Mucosa of rectum (tissue), 2 donors: ENCODE results near the gene IL17RC.

Experiments used
- H3K27ac ChIP-seq, 2 donors: one replicate each; pipeline ENCODE4 v1.7.0; 2013; ENCODE audit warnings: inconsistent platforms in 2 of 2, low read depth in 2 of 2, low read length in 2 of 2
- H3K27me3 ChIP-seq, 2 donors: one replicate each; pipeline ENCODE4 v1.7.0; 2013; ENCODE audit warnings: low read length in 2 of 2; ENCODE audit not compliant: control insufficient read depth in 2 of 2, insufficient read depth in 2 of 2
- H3K36me3 ChIP-seq, 2 donors: one replicate each; pipeline ENCODE4 v1.7.0; 2013; ENCODE audit warnings: low read length in 2 of 2; ENCODE audit not compliant: control insufficient read depth in 2 of 2, insufficient read depth in 2 of 2
- H3K4me1 ChIP-seq, 2 donors: one replicate each; pipeline ENCODE4 v1.7.0; 2013; ENCODE audit warnings: low read length in 2 of 2, mild to moderate bottlenecking in 1 of 2; ENCODE audit not compliant: control insufficient read depth in 2 of 2, insufficient read depth in 2 of 2
- H3K4me3 ChIP-seq, 2 donors: one replicate each; pipeline ENCODE4 v1.7.0; 2013; ENCODE audit warnings: low read length in 2 of 2
- H3K9ac ChIP-seq, 2 donors: one replicate each; pipeline ENCODE4 v1.7.0; 2013; ENCODE audit warnings: low read length in 2 of 2, low read depth in 1 of 2, mild to moderate bottlenecking in 1 of 2
- H3K9me3 ChIP-seq, 2 donors: one replicate each; pipeline ENCODE4 v1.7.0; 2013; ENCODE audit warnings: low read length in 2 of 2; ENCODE audit not compliant: control insufficient read depth in 2 of 2
- donor health status: healthy.
- donor health status: Normal muscosa, but diverticular disease.

IL17RC gene

GRCh38 chr3:9881441-9881840 is 35.5 kb upstream of the IL17RC start:
- no peak overlapping the region for H3K4me3 ChIP-seq
- no peaks in the 10 kb centered on the region for H3K36me3 ChIP-seq
- H3K4me1 ChIP-seq, result peaks cover 0 to 15% of the 10 kb centered on the region in 2 donors
- no peaks in the 10 kb centered on the region for H3K27me3 ChIP-seq
- no peaks in the 10 kb centered on the region for H3K9me3 ChIP-seq
- no peak overlapping the region for H3K9ac ChIP-seq
- H3K27ac ChIP-seq, result no peak overlapping the region

GRCh38 chr3:9883706-9884554 is 33.0 kb upstream of the IL17RC start:
- H3K9ac ChIP-seq, result no peak overlapping the region
- peaks cover 0 to 10% of the 10 kb centered on the region in 2 donors for H3K4me1 ChIP-seq
- H3K27me3 ChIP-seq, result no peaks in the 10 kb centered on the region
- no peaks in the 10 kb centered on the region for H3K36me3 ChIP-seq
- H3K27ac ChIP-seq, result peak overlapping the region; percentile 35 to 82
- no peak overlapping the region for H3K4me3 ChIP-seq
- H3K9me3 ChIP-seq, result no peaks in the 10 kb centered on the region

GRCh38 chr3:9884555-9885165 is 32.2 kb upstream of the IL17RC start:
- H3K27ac ChIP-seq, result peak overlapping the region in 1 of 2 donors; percentile 82
- no peaks in the 10 kb centered on the region for H3K27me3 ChIP-seq
- H3K9ac ChIP-seq, result no peak overlapping the region
- no peaks in the 10 kb centered on the region for H3K36me3 ChIP-seq
- no peak overlapping the region for H3K4me3 ChIP-seq
- H3K9me3 ChIP-seq, result no peaks in the 10 kb centered on the region
- peaks cover 0 to 4% of the 10 kb centered on the region in 2 donors for H3K4me1 ChIP-seq

DNA sequence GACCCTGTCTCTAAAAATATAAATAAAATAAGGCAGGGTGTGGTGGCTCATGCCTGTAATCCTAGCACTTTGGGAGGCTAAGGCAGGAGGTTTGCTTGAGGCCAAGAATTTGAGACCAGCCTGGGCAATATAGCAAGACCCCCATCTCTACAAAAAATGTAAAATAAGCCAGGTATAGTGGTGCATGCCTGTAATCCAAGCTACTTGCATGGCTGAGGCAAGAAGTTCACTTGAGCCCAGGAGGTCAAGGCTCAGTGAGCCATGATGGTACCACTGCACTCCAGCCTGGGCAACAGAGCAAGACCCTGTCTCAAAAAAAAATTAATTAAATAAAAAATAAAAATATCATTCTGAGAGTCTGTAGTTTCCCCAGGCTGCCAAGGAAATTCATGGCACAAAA is 30.6 kb upstream of the IL17RC start:
- Histone ChIP-seq H3K4me1 (peaks cover 0 to 9% of the 10 kb centered on the region in 2 donors), H3K36me3 (no peaks in the 10 kb centered on the region), H3K9me3 (no peaks in the 10 kb centered on the region), H3K27me3 (no peaks in the 10 kb centered on the region), H3K27ac (no peak overlapping the region), H3K9ac (no peak overlapping the region), H3K4me3 (no peak overlapping the region)

GRCh38 chr3:9887480-9887879 is 29.4 kb upstream of the IL17RC start:
- H3K4me1 ChIP-seq, result peaks cover 0 to 9% of the 10 kb centered on the region in 2 donors
- H3K4me3 ChIP-seq, result no peak overlapping the region
- no peaks in the 10 kb centered on the region for H3K27me3 ChIP-seq
- H3K9me3 ChIP-seq, result no peaks in the 10 kb centered on the region
- H3K27ac ChIP-seq, result no peak overlapping the region
- H3K36me3 ChIP-seq, result peaks cover 0 to 2% of the 10 kb centered on the region in 2 donors
- H3K9ac ChIP-seq, result no peak overlapping the region

GRCh38 chr3:9888540-9888939 is 28.4 kb upstream of the IL17RC start:
- Histone ChIP-seq H3K4me1 (peaks cover 0 to 9% of the 10 kb centered on the region in 2 donors), H3K4me3 (no peak overlapping the region), H3K27me3 (no peaks in the 10 kb centered on the region), H3K9ac (no peak overlapping the region), H3K9me3 (no peaks in the 10 kb centered on the region), H3K36me3 (peaks cover 8 to 13% of the 10 kb centered on the region in 2 donors), H3K27ac (no peak overlapping the region)

DNA sequence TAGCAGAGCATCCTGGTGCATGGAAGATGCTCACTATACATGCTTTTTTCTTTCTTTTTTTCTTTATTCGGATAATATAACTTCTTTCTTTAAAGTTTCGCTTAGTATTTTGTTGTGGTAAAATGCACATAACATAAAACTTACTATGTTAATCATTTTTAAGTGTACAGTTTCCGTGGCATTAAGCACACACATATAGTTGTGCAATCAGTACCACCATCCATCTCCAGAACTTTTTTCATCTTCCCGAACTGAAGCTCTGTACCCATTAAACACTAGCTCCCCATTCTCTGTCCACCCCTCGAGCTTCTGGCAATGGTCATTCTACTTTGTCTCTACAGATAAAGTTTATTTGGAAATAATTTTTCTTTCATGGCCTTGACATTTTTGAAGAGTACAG is 27.5 kb upstream of the IL17RC start:
- Histone ChIP-seq H3K9me3 (no peaks in the 10 kb centered on the region), H3K9ac (no peak overlapping the region), H3K4me3 (no peak overlapping the region), H3K4me1 (peaks cover 3 to 8% of the 10 kb centered on the region in 2 donors), H3K27ac (no peak overlapping the region), H3K36me3 (peaks cover 8 to 13% of the 10 kb centered on the region in 2 donors), H3K27me3 (no peaks in the 10 kb centered on the region)

DNA sequence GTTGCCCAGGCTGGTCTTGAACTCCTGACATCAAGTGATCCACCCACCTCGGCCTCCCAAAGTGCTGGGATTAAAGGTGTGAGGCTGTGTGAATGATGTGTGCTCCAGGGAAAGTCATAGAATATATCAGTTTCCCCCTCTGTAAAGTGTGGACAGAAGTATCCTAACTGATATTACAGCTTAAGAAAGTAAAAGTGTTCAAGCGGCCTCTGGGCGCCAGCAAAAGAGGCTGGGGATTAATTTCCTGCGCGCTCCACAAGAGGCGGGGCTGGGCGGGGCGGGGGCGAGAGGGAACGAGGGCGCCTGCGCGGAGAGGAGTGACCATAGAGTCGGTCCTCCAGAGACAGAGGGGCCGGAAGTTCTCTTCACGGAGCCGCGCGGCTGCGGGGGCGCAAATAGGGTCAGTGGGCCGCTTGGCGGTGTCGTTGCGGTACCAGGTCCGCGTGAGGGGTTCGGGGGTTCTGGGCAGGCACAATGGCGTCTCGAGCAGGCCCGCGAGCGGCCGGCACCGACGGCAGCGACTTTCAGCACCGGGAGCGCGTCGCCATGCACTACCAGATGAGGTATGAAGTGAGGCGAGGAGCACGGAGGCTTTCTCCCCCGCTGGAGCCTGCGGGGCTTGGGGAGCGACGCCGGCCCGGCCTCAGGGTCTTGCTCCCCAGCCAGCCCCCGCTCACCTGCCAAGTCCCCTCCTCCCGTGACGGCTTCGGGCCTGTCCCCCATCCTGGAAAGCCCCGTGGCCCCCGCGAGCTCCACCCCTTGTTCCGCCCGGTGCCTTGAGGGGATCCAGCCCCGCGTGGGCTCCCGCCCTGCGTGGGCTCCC is 26.4 kb upstream of the IL17RC start, which contains the start of gene JAGN1:
TSS of gene JAGN1 (plus strand) at position 362 of the 823 bp plus-strand sequence. CDS start at position 475, 113 bp downstream.
- Histone ChIP-seq H3K36me3 (peaks cover 8 to 16% of the 10 kb centered on the region in 2 donors), H3K27ac (peak within 1 kb of the TSS; percentile 93 to 94), H3K9me3 (no peaks in the 10 kb centered on the region), H3K4me3 (peak within 1 kb of the TSS; percentile 93 to 98), H3K9ac (peak within 1 kb of the TSS; percentile 99 to 100), H3K4me1 (peaks cover 3 to 12% of the 10 kb centered on the region in 2 donors), H3K27me3 (no peaks in the 10 kb centered on the region)

DNA sequence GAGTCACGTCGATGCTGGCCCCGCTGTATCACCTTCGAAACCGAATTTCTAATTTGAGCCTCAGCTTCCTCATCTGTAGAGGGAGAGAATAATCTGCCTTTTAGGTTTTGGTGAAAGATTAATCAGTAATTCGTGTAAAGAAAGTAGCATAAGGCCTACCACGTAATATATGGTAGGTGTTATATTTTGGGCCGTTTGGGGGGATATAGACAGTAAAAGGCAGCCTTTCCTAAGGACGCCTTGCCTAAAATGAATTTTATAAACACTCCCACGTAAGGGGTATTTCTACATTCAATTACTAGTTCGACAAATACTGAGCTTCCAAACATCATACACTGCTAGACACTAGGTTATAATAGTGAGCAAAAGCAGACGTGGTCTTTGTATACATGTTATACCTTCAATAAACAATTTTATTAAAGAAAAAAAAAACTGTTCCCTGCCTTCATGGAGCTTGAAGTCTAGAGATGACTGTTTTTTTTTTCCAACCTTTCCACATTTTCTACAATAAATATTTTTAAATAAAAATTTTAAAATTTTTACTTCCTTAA is 25.8 kb upstream of the IL17RC start:
- Histone ChIP-seq H3K4me1 (peaks cover 3 to 12% of the 10 kb centered on the region in 2 donors), H3K27ac (peak overlapping the region; percentile 93 to 94), H3K4me3 (peak overlapping the region; percentile 93 to 98), H3K9me3 (no peaks in the 10 kb centered on the region), H3K9ac (peak overlapping the region; percentile 99 to 100), H3K27me3 (no peaks in the 10 kb centered on the region), H3K36me3 (peaks cover 8 to 16% of the 10 kb centered on the region in 2 donors)
